H1 (cell line): ENCODE data around the gene ATP6V0A1. TPM values are rescaled to one million over a fixed set of nuclear protein-coding genes. Genes with fewer than 3 reads are reported as not detected.
A peak's percentile ranks its signal among the peaks of the same experiment; 100 is the strongest.

Experiments used
- CTCF ChIA-PET: fragments of 300-600 bp; sonication (Branson Sonifier 250); formaldehyde crosslinking; loops from one replicate; lab custom pipeline; 2021; ENCODE audit not compliant: partially characterized antibody; lab: Charles Lee
- POLR2A ChIA-PET: fragments of 300-600 bp; sonication (Branson Sonifier 250); formaldehyde crosslinking; loops from one replicate; lab custom pipeline; 2021; ENCODE audit warnings: inconsistent platforms; ENCODE audit not compliant: partially characterized antibody; lab: Charles Lee
- DNase-seq, 2 experiments: peaks; one replicate each; pipeline versions ENCODE4 v3.0.0 to v3.0.0-alpha.2; 2010 to 2022; ENCODE audit warnings: low spot score in 2 of 2, low read depth in 1 of 2, mixed read lengths in 1 of 2
- FAIRE-seq: peaks from 2 replicates; lab custom pipeline; 2011; peaks lifted over from hg19 to GRCh38; lab: Jason Lieb, UNC
- H2AFZ ChIP-seq: 2 replicates; pipeline ENCODE4 v1.8.1; 2012; ENCODE audit warnings: low read length, inconsistent platforms
- H2AK5ac ChIP-seq: 2 replicates; pipeline ENCODE4 v1.6.1; 2013; ENCODE audit warnings: low read depth, low read length
- H2BK120ac ChIP-seq: replicated peaks from 2 replicates; pipeline ENCODE3; 2013; ENCODE audit warnings: low read depth, low read length, inconsistent platforms
- H2BK12ac ChIP-seq: 2 replicates; pipeline ENCODE4 v1.6.1; 2013; ENCODE audit warnings: low read depth, low read length
- H2BK15ac ChIP-seq: 2 replicates; pipeline ENCODE4 v1.6.1; 2013; ENCODE audit warnings: low read length
- H2BK20ac ChIP-seq: 2 replicates; pipeline ENCODE4 v1.6.1; 2013; ENCODE audit warnings: low read length
- H2BK5ac ChIP-seq: 2 replicates; pipeline ENCODE4 v1.6.1; 2013; ENCODE audit warnings: low read depth, low read length
- H3K14ac ChIP-seq: 2 replicates; pipeline ENCODE4 v1.6.1; 2013; ENCODE audit warnings: inconsistent platforms; ENCODE audit not compliant: insufficient read length
- H3K18ac ChIP-seq: 2 replicates; pipeline ENCODE4 v1.6.1; 2013; ENCODE audit warnings: low read length; ENCODE audit errors: extremely low read depth
- H3K23ac ChIP-seq: 2 replicates; pipeline ENCODE4 v1.6.1; 2013; ENCODE audit warnings: inconsistent platforms; ENCODE audit not compliant: insufficient read length
- H3K23me2 ChIP-seq: 2 replicates; pipeline ENCODE4 v1.6.1; 2013; ENCODE audit warnings: low read depth, low read length
- H3K27ac ChIP-seq: 2 replicates; pipeline ENCODE4 v1.6.1; 2011; ENCODE audit warnings: low read depth, low read length, inconsistent platforms
- H3K27me3 ChIP-seq, 4 experiments: replicated peaks in 1 of 4; 1 replicate in 1 of 4; 2 replicates in 3 of 4; pipeline versions ENCODE4 v1.6.1 to v1.8.1; 2011 to 2013; ENCODE audit warnings: low read length in 3 of 4, mild to moderate bottlenecking in 3 of 4, inconsistent platforms in 2 of 4, mixed read lengths in 2 of 4, moderate library complexity in 1 of 4; ENCODE audit not compliant: control insufficient read depth in 3 of 4, insufficient read depth in 3 of 4; ENCODE audit errors: extremely low read depth in 1 of 4
- H3K36me3 ChIP-seq, 4 experiments: 2 replicates each; pipeline versions ENCODE4 v1.6.1 to v1.8.1; 2011 to 2013; ENCODE audit warnings: mild to moderate bottlenecking in 4 of 4, low read length in 3 of 4, moderate library complexity in 2 of 4, control low read depth in 1 of 4, inconsistent platforms in 1 of 4; ENCODE audit not compliant: insufficient read depth in 4 of 4, control insufficient read depth in 2 of 4
- H3K4ac ChIP-seq: replicated peaks from 2 replicates; pipeline ENCODE3; 2013; ENCODE audit warnings: low read length, low read depth, mixed read lengths, inconsistent platforms; ENCODE audit not compliant: insufficient read length
- H3K4me1 ChIP-seq, 4 experiments: replicated peaks in 1 of 4; 1 replicate in 1 of 4; 2 replicates in 3 of 4; pipeline versions ENCODE4 v1.6.1 to v1.8.1; 2011 to 2013; ENCODE audit warnings: low read length in 3 of 4, inconsistent platforms in 2 of 4, mixed read lengths in 1 of 4; ENCODE audit not compliant: insufficient read depth in 4 of 4, control insufficient read depth in 3 of 4
- H3K4me2 ChIP-seq, 2 experiments: 2 replicates each; pipeline versions ENCODE4 v1.6.1 to v1.8.1; 2011 to 2013; ENCODE audit warnings: low read depth in 2 of 2, low read length in 2 of 2, control low read depth in 1 of 2, inconsistent platforms in 1 of 2, mild to moderate bottlenecking in 1 of 2; ENCODE audit not compliant: insufficient read depth in 1 of 2
- H3K4me3 ChIP-seq, 4 experiments: fragments of 200-600, 300-600 bp in 1 of 4; sonication (generic), shearing (Covaris generic), sonication (Bioruptor Twin) in 1 of 4; 2 replicates each; pipeline versions ENCODE4 v1.5.1 to v1.8.1; 2011 to 2016; ENCODE audit warnings: low read length in 4 of 4, low read depth in 3 of 4, control low read depth in 2 of 4, inconsistent platforms in 2 of 4, mild to moderate bottlenecking in 2 of 4, mixed read lengths in 1 of 4, moderate library complexity in 1 of 4; ENCODE audit not compliant: insufficient read depth in 2 of 4; ENCODE audit errors: extremely low read depth in 1 of 4
- H3K56ac ChIP-seq: replicated peaks from 2 replicates; pipeline ENCODE3; 2013; ENCODE audit warnings: low read depth, mild to moderate bottlenecking, mixed read lengths, low read length, inconsistent platforms; ENCODE audit not compliant: insufficient read length
- H3K79me1 ChIP-seq: 2 replicates; pipeline ENCODE4 v1.6.1; 2013; ENCODE audit warnings: low read depth, low read length, control low read depth
- H3K79me2 ChIP-seq, 2 experiments: 2 replicates each; pipeline versions ENCODE4 v1.6.1 to v1.8.1; 2012 to 2013; ENCODE audit warnings: low read length in 2 of 2, mild to moderate bottlenecking in 2 of 2, inconsistent platforms in 1 of 2; ENCODE audit not compliant: insufficient read depth in 2 of 2, control insufficient read depth in 1 of 2
- H3K9ac ChIP-seq, 4 experiments: replicated peaks in 1 of 4; 1 replicate in 1 of 4; 2 replicates in 3 of 4; pipeline versions ENCODE4 v1.6.1 to v1.8.1; 2011 to 2013; ENCODE audit warnings: low read depth in 3 of 4, low read length in 3 of 4, control low read depth in 2 of 4, mild to moderate bottlenecking in 2 of 4, moderate library complexity in 2 of 4, inconsistent platforms in 1 of 4; ENCODE audit errors: extremely low read depth in 1 of 4
- H3K9me3 ChIP-seq, 2 experiments: 2 replicates each; pipeline versions ENCODE4 v1.6.1 to v1.8.1; 2012 to 2013; ENCODE audit warnings: mild to moderate bottlenecking in 2 of 2, moderate library complexity in 2 of 2, control low read depth in 1 of 2, inconsistent platforms in 1 of 2, low read depth in 1 of 2, low read length in 1 of 2, mixed read lengths in 1 of 2; ENCODE audit not compliant: insufficient read depth in 2 of 2
- H4K20me1 ChIP-seq, 2 experiments: replicated peaks in 1 of 2; 2 replicates each; pipeline versions ENCODE3 to v1.8.1; 2011 to 2013; ENCODE audit warnings: inconsistent platforms in 2 of 2, low read length in 2 of 2, mild to moderate bottlenecking in 1 of 2; ENCODE audit not compliant: insufficient read depth in 2 of 2, control insufficient read depth in 1 of 2
- H4K5ac ChIP-seq: 2 replicates; pipeline ENCODE4 v1.6.1; 2013; ENCODE audit warnings: low read length, low read depth, mixed read lengths, inconsistent platforms; ENCODE audit not compliant: insufficient read length
- H4K8ac ChIP-seq: 2 replicates; pipeline ENCODE4 v1.8.0; 2013; ENCODE audit warnings: mild to moderate bottlenecking, moderate library complexity, low read length, inconsistent platforms; ENCODE audit not compliant: insufficient read depth; ENCODE audit errors: extremely low read depth
- H4K91ac ChIP-seq: replicated peaks from 2 replicates; pipeline ENCODE3; 2013; ENCODE audit warnings: low read length, mixed read lengths, inconsistent platforms; ENCODE audit not compliant: insufficient read length
- BACH1 ChIP-seq: IDR thresholded peaks from 2 replicates; pipeline ENCODE4 v1.6.1; 2012; ENCODE audit warnings: low read length, improper control_type of control experiment
- BCL11A ChIP-seq, 2 experiments: IDR thresholded peaks; one replicate each; pipeline ENCODE4 v1.6.1; 2011; ENCODE audit warnings: low read depth in 2 of 2, low read length in 2 of 2, mild to moderate bottlenecking in 2 of 2
- BRCA1 ChIP-seq: IDR thresholded peaks from 2 replicates; pipeline ENCODE4 v1.6.1; 2012; ENCODE audit warnings: low read depth, low read length, improper control_type of control experiment
- CBX5 ChIP-seq: fragments of 300-800, 300-1000 bp; sonication (generic); IDR thresholded peaks from 2 replicates; pipeline ENCODE4 v1.7.1; 2016; ENCODE audit warnings: antibody characterized with exemption, low read length, low read depth
- CTBP2 ChIP-seq: IDR thresholded peaks from 2 replicates; pipeline ENCODE4 v1.7.0; 2011; ENCODE audit warnings: borderline replicate concordance, mild to moderate bottlenecking, moderate library complexity, mixed read lengths, low read length; ENCODE audit not compliant: insufficient read depth, insufficient read length
- FOSL1 ChIP-seq: IDR thresholded peaks from 2 replicates; pipeline ENCODE4 v1.6.1; 2011; ENCODE audit warnings: mild to moderate bottlenecking, low read depth, low read length, moderate library complexity; ENCODE audit not compliant: insufficient read depth
- KDM5A ChIP-seq: fragments of 200-600 bp; IDR thresholded peaks from 2 replicates; pipeline ENCODE4 v1.7.1; 2012; ENCODE audit warnings: mild to moderate bottlenecking, low read length, inconsistent platforms, mixed read lengths
- NRF1 ChIP-seq: IDR thresholded peaks from 2 replicates; pipeline ENCODE4 v1.6.1; 2011; ENCODE audit warnings: mild to moderate bottlenecking, low read depth, low read length, improper control_type of control experiment
- RNF2 ChIP-seq: fragments of 200-900, 300-1000 bp; sonication (generic); IDR thresholded peaks from 2 replicates; pipeline ENCODE4 v1.7.1; 2016; ENCODE audit warnings: borderline replicate concordance, low read depth, mild to moderate bottlenecking, antibody characterized with exemption, low read length; ENCODE audit not compliant: poor library complexity, severe bottlenecking; ENCODE audit errors: missing control alignments
- SIN3A ChIP-seq, 2 experiments: IDR thresholded peaks in 1 of 2; conservative IDR thresholded peaks in 1 of 2; 2 replicates each; pipeline ENCODE4 v1.6.1; 2011 to 2012; ENCODE audit warnings: low read length in 2 of 2, improper control_type of control experiment in 1 of 2, low read depth in 1 of 2, mild to moderate bottlenecking in 1 of 2
- SP2 ChIP-seq: IDR thresholded peaks from 2 replicates; pipeline ENCODE4 v1.6.1; 2012; ENCODE audit warnings: mild to moderate bottlenecking, low read length, inconsistent platforms
- TAF1 ChIP-seq: IDR thresholded peaks from 2 replicates; pipeline ENCODE4 v1.6.1; 2011; ENCODE audit warnings: mild to moderate bottlenecking, low read depth, low read length
- TBP ChIP-seq: IDR thresholded peaks from 2 replicates; pipeline ENCODE4 v1.6.1; 2011; ENCODE audit warnings: low read depth, low read length, improper control_type of control experiment
- YY1 ChIP-seq: IDR thresholded peaks from 2 replicates; pipeline ENCODE4 v1.6.1; 2011; ENCODE audit warnings: low read depth, mild to moderate bottlenecking, low read length
- WGBS, 2 experiments: shearing (Covaris generic) in 1 of 2; methylation state at CpG; one replicate each; pipeline versions ENCODE4 v1.1.6 to v1.1.7; 2013 to 2015; ENCODE audit warnings: low lambda C conversion rate in 2 of 2, mixed read lengths in 2 of 2, inconsistent platforms in 1 of 2, low coverage in 1 of 2, missing lambda C conversion rate in 1 of 2; ENCODE audit not compliant: insufficient replicate concordance in 2 of 2, insufficient coverage in 1 of 2, insufficient read length in 1 of 2; ENCODE audit errors: extremely low coverage in 1 of 2, missing lambda C conversion rate in 1 of 2; 5-methylcytosine and 5-hydroxymethylcytosine counted together
- polyA plus RNA-seq, 7 experiments: library from polyadenylated mRNA; depleted of rRNA in 3 of 7; stranded (reverse) in 5 of 7; unstranded in 2 of 7; fragments of >200 nt in 5 of 7; fragments of 200-250 nt in 2 of 7; gene quantifications; 1 replicate in 5 of 7; 2 replicates in 1 of 7; 4 replicates in 1 of 7; pipeline versions ENCODE4 v1.2.1 to v1.2.3, GENCODE V29; 2011 to 2013; ENCODE audit warnings: missing spikeins in 2 of 7, mixed read lengths in 2 of 7
- total RNA-seq: library from RNA; stranded (reverse); fragmentation: NEBNext Ultra II Directional; extraction: Animal tissue kit (Norgen Biotek cat#: 25700); gene quantifications from 2 replicates; pipeline ENCODE4 v1.2.1, GENCODE V29; 2021

Gene ATP6V0A1
- total and polyA plus RNA-seq, 2 of the 8 experiments (the other 6 are each of a cell fraction or from before 2014, with no cell fraction given), result 55.3 to 63.4 TPM

DNA sequence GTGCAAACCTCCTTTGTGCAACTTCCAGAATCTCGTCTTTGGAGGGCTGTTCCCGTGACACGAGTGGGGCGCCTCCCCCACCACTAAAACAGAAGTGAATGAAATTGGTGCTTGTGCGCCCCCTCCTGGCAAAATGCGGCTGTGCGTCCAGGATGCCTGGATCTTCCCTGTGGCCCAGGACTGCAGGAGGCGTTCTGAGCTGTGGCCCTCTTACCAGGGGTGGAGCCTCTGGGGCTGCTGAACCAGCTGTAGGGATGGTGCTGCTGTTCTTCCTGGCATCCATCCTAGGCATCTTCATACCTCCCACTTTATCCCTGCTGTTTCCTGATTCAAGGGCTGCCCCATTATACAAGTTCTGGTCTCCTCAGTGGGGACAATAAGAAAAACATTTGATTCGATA is 58.8 kb downstream of the ATP6V0A1 start:
- no peak overlapping the region for H3K27ac ChIP-seq
- POLR2A ChIA-PET, result interaction anchor here (1.1 kb wide), 1 partner anchor 95 kb away, joined by 5 read pairs; the partner anchor contains the start of gene CAVIN1
- TF ChIP-seq FOSL1 (no peak), TBP (no peak), KDM5A (no peak), BACH1 (peak; percentile 38; the same call in 1 of the 2 replicates), SP2 (no peak), TAF1 (0 out of 2 replicates have a peak, but pooled peaks have one; percentile 14), BCL11A (IDR thresholded peaks at IDR 0.05; ENCODE audit: low read depth in 2 of 2, low read length in 2 of 2) (no peak), YY1 (no peak), NRF1 (no peak), CTBP2 (no peak), SIN3A (conservative IDR thresholded peaks at IDR 0.05 in 1 of 2, IDR thresholded peaks at IDR 0.05 in 1 of 2; ENCODE audit: low read depth in 1 of 2, low read length in 2 of 2) (0 out of 4 replicates have a peak, but pooled peaks of 1 of the 2 experiments have one; percentile 30), BRCA1 (no peak), CBX5 (no peak), RNF2 (no peak)

More for the DNA sequence above, 58.8 kb downstream of the ATP6V0A1 start:
- no peak overlapping the region for H3K4ac ChIP-seq
- H4K20me1 ChIP-seq, result peaks cover 2 to 7% of the 10 kb centered on the region in 2 experiments
- H3K36me3 ChIP-seq, result peaks cover 4 to 13% (median 5%) of the 10 kb centered on the region in 4 experiments; a peak in 5 of 8 replicates
- H2BK120ac ChIP-seq, result no peak overlapping the region
- H3K79me1 ChIP-seq, result no peaks in the 10 kb centered on the region
- no peak overlapping the region for H2BK12ac ChIP-seq
- H3K56ac ChIP-seq, result no peak overlapping the region
- H2AK5ac ChIP-seq, result no peak overlapping the region
- H3K23ac ChIP-seq, result no peak overlapping the region
- H3K4me2 ChIP-seq, result no peak overlapping the region
- H3K4me1 ChIP-seq, result peaks cover 6 to 18% (median 15%) of the 10 kb centered on the region in 4 experiments
- DNase-seq (peak; percentile 54 to 96), FAIRE-seq (no peak)
- H3K23me2 ChIP-seq, result no peaks in the 10 kb centered on the region
- no peak overlapping the region for H2BK15ac ChIP-seq
- H2BK5ac ChIP-seq, result no peak overlapping the region
- no peak overlapping the region for H4K5ac ChIP-seq
- H3K9me3 ChIP-seq, result no peaks in the 10 kb centered on the region
- no peak overlapping the region for H3K14ac ChIP-seq
- no peak overlapping the region for H2AFZ ChIP-seq
- H3K79me2 ChIP-seq, result no peaks in the 10 kb centered on the region
- CTCF ChIA-PET, result interaction anchor here (0.7 to 5.8 kb wide), 35 partner anchors 9 to 382 kb away, joined by 3 to 69 read pairs (median 4); partner anchors contain the start of genes CAVIN1 and NAGLU
- no peak overlapping the region for H3K9ac ChIP-seq
- WGBS, 2 experiments, result 28% methylated on average over 9 of the region's 9 CpGs; no CpG with 5 or more reads in 1 of the 2 experiments
- H3K18ac ChIP-seq, result no peak overlapping the region
- H2BK20ac ChIP-seq, result no peak overlapping the region
- no peaks in the 10 kb centered on the region; a peak in 4 of 7 replicates for H3K27me3 ChIP-seq
- no peak overlapping the region for H3K4me3 ChIP-seq
- no peak overlapping the region for H4K91ac ChIP-seq
- no peak overlapping the region for H4K8ac ChIP-seq
